SIG-M5 (cell line): Measurements from ENCODE around the gene CYP27B1.

ENCODE experiments used
- DNase-seq: peaks from one replicate; lab custom pipeline; 2025; lab: John Stamatoyannopoulos, UW

Gene CYP27B1

DNA sequence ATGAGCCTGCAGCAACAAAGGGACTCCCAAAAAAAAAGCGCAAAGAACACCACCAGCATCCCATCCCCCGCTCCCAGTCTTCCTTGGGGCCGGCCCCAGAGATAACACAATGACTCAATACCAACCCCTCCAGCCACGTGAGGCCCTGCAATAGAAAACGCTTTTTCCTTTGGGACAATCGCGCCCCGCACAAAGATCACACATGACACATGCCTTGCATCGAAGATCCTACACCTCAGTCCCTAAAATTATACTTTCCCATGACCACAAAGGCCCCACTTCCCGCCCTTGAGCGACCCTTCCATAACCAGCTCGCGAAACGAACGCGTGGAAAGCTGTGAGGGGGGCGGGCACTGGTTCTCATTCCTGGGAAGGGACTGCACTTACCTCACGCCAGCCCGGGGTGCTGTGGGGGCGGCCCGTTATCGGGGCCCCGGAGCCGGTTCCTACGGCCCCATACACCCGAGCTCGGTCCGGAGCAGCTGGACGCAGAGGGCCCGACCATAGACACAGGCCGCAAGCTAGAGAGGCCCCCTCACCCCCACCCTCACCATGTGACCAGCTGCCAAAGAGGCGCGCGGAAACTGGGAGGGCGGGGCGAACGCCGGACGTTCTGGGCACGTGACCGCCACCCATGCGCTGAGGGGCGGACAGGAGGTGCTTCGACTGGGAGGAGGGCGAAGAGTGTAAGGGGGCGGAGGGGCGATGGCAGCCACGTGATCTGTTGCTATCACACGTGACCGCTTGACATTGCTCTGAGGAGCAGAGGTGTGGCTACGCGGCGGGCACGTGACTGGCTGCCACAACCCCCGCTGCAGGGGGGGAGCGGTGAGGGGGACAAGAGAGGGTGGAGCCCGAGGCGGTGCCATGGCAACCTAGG is 14.8 kb downstream of the CYP27B1 start, which contains the start of gene CDK4:
TSS of gene CDK4 (minus strand) at position 523 of the 880 bp plus-strand sequence. CDS start 593 bp downstream, outside the sequence.
- DNase-seq: peak; percentile 94

DNA sequence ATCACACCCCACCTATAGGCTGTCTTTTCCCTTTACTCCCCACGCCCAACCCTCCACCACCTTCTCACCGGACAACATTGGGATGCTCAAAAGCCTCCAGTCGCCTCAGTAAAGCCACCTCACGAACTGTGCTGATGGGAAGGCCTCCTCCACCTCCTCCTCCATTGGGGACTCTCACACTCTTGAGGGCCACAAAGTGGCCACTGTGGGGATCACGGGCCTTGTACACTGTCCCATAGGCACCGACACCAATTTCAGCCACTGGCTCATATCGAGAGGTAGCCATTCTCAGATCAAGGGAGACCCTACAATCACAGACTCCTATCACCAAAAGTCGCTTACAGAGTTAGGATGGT is 15.5 kb downstream of the CYP27B1 start:
- no peak for DNase-seq

GRCh38 chr12:57750561-57751431 is 16.1 kb downstream of the CYP27B1 start:
- DNase-seq: no peak

- no peak for DNase-seq
Measured at GRCh38 chr12:57749061-57749460, 17.8 kb downstream of the CYP27B1 start.

- no peak for DNase-seq
Measured at GRCh38 chr12:57746025-57746424, 20.9 kb downstream of the CYP27B1 start.

DNA sequence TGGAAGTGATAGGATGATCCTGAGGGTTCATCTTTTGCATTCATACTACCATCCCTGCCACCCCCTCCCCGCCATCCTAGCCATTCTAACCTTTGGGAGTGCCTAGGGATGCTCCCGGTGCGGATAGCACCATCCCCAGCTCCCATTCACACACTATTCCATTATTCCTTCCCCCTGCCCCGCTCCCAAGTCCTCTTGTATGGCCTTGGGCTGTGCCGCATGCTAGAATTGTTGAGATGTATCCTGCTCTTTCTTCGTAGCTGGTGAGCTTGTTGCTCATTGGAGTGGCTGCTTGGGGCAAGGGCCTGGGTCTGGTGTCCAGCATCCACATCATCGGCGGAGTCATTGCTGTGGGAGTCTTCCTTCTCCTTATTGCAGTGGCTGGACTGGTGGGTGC is 21.4 kb downstream of the CYP27B1 start:
- DNase-seq: no peak

DNA sequence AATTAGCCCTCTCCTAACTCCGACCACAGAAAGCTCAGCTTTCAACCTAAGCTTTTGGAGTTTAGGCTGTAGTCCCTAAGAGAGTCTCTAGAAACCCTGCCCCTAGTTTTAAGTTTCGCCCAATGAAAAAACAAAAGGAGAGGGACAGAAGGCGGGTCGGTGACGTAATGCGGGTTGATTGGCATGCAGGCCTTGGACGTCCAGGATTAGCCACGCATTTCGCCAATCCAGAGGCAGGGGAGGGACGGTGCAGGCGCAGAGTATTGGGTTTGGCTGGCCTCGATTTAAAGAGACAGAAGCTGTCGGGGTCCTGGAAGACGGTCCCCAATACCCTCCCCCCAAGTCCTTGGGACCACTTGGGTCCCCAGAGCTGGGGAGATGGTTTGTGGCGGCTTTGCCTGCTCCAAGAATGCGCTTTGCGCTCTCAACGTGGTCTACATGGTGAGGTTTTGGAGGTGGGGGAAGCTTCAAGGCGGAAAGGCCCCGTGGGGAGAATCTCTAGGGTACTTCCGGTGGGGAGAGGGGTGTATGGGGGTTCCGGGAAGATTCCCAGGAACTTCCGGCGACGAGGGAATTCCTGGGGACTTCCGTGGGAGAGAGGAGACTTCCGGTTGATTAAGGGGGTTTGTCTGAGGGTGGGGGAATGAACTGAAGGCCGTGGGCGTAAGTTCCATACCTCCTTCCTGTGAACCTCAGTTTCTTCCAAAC is 21.9 kb downstream of the CYP27B1 start, which contains the start of gene TSPAN31:
TSS of gene TSPAN31 (plus strand) at position 263 of the 708 bp plus-strand sequence. CDS start at position 379, 116 bp downstream.
- DNase-seq: peak; percentile 91

GRCh38 chr12:57744194-57744776 is 22.6 kb downstream of the CYP27B1 start:
- no peak for DNase-seq

DNA sequence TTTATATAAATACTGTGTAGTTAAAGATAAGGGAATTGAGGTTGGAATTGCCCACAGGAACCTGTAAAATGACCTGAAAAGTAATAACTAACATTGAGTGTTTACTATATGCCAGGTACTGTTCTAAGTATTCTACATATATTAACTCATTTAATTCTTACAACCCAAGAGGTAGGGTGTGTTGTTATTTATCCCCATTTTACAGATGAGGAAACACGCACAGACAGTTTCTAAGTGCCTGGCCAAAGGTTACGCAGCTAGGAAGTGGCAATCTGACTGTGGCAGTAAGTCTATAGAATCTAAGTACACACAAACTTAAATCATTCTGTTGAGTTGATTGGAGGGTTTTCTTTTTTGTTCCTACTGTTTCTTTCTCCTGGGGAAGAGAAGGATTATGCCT is 23.1 kb downstream of the CYP27B1 start:
- DNase-seq: no peak

GRCh38 chr12:57741844-57742738 is 24.8 kb downstream of the CYP27B1 start:
- peak; percentile 11 for DNase-seq

DNA sequence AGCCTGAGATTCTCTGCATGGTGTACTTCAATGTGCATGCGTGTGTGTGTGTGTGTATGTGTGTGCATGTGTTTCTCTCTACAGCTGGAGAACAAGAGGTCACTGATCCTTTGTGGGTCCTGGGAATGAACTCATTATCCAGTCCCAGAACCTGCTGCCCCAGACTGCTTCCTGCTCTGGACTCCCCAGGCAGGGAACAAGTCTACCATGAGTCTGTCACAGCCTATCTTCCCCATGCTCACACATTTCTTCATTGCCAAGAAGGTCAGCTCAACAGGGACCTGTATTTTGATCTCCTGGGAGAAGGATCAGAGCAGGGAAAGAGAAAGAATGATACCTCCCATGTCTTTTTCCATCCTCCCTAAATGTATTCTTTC is 25.5 kb downstream of the CYP27B1 start:
- no peak for DNase-seq

DNA sequence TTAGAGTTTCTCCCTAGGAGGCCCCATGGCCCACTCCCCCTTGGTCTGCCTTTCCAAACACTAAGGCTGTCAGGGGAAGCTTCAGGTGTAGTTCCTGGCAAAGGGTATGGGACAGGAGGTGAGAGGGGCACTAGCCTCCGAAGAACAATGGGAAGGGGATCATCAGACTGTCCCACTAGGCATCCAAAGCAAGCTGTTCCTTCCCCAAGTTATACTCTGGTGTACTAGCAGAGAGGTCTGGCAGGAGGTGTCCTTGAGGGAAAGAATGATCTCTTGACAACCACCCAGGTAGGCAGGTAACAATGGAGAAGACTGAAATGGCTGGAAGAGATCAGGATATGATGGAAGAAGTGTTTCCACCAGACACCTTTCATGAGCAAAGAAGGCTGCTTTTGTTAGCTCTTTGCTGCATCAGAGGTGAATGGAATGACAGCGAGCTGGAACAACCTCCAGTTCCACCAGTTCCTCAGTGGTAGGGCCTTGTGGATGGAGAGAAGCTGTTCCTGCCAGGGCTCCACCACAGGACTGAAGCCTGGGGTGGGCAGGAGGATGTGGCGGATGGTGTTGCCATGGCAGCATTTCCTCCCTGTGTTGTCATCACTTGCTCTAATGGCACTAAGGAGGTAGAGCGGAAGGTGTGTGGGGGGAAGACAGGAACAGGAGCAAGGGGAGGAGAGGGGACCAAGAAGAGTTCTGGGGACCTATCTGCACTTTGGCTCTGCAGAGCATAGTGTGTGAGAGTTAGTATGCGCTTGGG is 26.0 kb downstream of the CYP27B1 start:
- peak; percentile 8 for DNase-seq

DNA sequence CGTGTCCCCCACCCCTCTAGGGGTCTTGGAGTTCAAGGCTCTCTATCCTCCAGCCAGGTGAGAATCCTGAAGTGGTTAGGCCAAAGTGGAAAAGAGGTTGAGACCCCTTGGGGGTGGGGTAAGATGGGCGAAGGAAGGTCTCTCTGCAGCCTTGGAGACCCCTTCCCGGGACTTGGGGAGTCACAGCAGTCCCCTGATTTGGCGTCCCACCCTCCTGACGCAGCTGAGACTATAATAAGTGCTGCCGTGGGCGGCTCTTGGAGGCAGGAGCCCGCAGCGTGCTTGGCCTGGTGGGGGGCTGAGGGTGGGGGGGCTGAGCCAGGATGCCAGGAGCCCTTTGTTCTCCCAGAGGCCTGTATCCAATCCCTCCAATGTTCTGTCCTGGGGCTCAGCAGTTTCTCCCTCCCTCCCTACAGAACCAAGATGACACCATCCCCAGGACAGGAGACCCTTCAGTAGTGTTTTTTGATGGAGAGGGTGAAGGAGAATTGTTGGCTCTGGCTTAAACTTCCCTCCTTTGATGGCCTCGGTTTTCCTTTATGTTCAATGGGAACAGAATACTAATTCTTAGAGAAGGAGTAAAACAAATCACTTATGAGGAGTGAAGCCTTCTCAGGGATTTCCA is 26.9 kb downstream of the CYP27B1 start:
- no peak for DNase-seq

- no peak for DNase-seq
Measured at GRCh38 chr12:57739387-57739786, 27.5 kb downstream of the CYP27B1 start.

DNA sequence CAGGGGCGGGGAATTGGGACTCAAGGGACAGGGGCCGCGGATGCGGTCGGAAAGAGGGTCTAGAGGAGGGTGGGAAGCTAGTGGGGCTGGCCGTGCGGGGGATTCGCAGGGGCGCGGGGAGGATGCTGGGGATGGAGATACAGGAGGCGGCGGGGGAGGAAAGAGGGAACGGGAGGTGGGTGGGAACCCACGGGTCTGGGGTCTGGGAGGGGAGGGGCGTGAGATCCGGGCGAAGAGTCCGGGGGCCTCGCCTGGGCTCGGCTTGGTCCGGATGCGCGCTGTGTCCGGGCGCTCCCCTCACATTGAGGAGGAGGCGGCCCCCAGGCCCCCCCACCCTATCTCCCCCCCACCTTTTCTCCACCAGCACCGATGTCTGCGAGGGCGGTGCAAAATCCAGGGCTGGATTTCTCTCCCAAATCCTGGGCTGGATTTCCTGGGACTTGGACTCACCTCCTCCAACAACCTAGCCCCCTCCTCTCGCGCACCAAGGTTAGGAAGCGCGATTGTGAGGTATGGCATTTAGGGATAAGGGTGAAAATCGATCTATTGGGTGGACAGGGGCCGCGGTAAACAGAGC is 28.1 kb downstream of the CYP27B1 start, which contains the start of gene AGAP2:
TSS of gene AGAP2 (minus strand) at position 82 of the 577 bp plus-strand sequence. CDS start 496 bp downstream, outside the sequence.
- DNase-seq: no peak

DNA sequence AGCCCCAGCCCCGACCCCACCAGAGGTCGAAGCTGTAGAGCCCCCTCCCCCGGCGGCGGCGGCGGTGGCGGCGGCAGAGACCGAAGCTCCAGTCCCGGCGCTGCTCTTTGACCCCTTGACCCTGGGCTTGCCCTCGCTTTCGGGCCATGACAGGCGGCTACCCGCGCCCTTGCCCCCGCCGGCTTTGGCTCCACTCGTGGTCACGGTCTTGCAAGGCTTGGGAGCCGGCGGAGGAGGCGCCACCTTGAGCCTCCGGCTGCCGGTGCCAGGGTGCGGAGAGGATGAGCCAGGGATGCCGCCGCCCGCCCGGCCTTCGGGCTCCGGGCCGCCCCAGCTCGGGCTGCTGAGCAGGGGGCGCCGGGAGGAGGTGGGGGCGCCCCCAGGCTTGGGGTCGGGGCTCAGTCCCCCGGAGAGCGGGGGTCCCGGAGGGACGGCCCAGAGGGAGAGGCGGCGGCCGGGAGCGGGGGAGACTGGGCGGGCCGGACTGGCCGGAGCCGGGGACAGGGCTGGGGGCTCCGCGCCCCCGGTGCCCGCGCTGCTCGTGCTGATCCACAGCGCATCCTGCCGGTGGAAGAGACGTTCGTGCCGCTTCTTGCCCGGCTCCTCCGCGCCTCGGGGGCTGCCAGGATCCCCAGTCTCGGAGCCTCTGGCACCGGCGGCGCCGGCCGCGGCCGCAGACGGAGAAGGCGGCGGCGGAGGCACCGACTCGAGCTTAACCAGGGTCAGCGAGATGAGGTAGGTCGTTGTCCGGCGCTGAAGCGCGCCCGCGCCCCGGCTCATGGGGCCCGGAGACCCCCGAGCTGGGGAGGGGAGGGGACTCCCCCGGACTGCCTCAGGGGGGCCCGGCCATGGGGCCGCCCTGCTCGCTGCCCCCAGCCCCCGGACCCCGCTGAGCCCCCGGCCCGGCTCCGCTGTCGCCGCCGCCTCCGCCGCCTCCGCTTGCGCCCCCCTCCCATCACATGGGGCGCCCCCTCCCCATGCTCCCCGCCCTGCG is 29.1 kb downstream of the CYP27B1 start:
- no peak for DNase-seq

DNA sequence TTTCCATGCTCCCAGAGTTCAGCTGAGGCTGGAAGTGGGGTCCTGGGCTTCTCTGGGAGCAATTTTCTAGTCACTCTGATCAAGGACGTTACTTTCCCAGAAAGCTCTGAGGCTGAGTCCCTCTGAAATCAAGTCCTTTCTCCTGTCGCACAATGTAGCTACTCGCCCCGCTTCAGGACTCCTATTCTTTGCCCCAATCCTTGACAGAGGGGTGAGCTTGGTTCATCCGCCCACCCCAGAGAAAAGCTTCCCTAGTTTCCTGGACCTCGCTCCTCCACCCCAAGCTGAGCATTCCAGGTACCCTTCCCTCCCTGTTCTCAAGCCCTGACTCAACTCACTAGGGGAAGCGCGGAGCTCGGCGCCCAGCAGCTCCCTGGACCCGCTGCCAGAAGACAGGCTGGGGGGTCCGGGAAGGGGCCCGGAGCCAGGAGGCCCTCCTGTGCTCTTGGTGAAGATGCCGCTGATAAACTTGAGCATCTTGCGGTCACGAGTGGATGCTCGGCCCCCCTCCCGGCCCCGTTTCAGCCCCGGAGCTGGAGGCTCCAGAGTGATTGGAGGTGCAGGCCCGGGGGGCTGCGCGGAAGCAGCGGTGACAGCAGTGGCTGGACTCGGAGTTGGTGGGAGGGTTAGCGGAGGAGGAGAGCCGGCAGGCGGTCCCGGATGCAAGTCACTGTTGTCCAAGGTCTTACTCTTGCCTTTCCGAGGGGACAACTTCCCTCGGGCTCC is 30.0 kb downstream of the CYP27B1 start:
- DNase-seq: no peak
